GM21825 (cell line): ENCODE measurements around the gene ZNRF3.
"Not testable (repeated sequence)": the region's sequence is repeated elsewhere in the genome, so short reads cannot be mapped to it uniquely, and the experiment has no call there.

Experiments
- ATAC-seq: cut with Tn5 transposase; IDR thresholded peaks from one replicate; pipeline ENCODE4 v1.9.1; 2021; ENCODE audit warnings: mild to moderate bottlenecking, moderate library complexity; ENCODE audit not compliant: unreplicated experiment

Gene ZNRF3

GRCh38 chr22:29029202-29030000 lies 146.0 kb downstream of the ZNRF3 start:
- ATAC-seq, result no peak

- ATAC-seq, result no peak
Measured at GRCh38 chr22:29030016-29030617, 146.7 kb downstream of the ZNRF3 start.

- no peak for ATAC-seq
Measured at GRCh38 chr22:29030618-29031226, 147.3 kb downstream of the ZNRF3 start.

DNA sequence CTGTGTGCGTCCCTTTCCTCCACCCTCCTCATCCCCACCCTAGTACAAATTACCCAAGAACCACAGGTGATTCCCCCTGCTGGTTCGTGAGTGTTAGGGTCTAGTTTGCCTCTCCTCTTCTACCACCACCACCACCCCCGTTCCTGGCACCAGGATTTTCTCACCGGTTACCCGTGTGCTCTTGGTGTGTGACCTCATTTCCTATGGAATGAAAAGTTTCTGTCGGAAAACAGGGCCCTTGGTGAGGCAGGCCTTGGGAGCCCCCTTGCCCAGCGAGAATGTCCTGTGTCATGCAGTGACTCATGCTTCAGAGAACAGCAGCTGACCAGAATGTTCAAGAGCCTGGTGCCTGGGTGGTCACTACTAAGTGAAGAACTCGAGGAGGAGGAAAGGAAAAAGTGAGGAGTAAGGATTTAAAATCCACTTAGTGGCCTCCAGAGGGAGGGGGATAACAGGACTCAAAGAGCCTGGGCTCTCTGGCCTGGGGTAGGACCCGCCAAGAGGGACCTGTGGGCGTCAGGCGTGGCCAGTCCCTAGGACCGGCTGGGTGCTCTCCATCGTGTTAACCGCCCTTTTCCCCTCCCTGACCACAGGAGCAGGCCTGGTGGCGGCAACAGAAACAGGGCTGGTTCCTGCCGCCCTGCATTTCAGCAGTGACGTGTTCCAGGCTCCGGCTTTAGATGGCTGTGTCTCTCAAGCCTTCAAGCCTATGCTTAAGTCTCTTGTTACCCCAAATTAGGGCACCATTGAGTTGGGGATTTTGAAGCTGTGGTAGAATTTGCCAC lies 148.0 kb downstream of the ZNRF3 start:
- no peak for ATAC-seq

- no peak for ATAC-seq
Measured at GRCh38 chr22:29032014-29032475, 148.7 kb downstream of the ZNRF3 start.

- ATAC-seq, result no peak
Measured at GRCh38 chr22:29032584-29032983, 149.2 kb downstream of the ZNRF3 start.

DNA sequence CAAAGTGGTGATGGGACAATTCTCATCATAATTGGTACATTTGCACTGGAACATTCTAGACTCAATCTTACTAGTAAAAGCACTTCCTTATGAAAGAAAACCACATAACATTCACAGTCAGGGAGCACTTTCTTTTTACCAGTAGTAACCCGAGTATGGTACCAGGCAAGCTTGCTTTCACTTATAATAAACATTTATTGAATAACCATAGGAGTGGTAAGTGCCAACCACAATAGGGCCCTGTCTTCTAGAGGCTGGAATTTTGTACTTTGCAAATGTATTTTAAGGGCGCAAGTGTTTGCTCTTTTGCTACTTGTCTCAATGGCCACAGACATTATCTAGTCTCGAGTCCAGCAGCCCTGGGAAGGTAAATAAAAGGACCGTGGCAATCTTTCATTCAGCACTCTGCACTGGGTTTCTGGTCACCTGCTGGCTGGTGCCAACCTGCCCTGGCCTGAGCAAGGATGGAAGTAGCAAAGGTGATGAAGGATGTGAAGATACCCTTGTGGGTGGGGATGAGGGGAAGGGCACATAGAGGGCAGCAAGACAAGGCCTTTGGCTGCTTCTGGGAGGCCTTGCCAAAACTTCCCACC lies 154.1 kb downstream of the ZNRF3 start:
- no peak for ATAC-seq

GRCh38 chr22:29039148-29039547 lies 155.8 kb downstream of the ZNRF3 start:
- ATAC-seq, result no peak

GRCh38 chr22:29039684-29040083 lies 156.3 kb downstream of the ZNRF3 start:
- ATAC-seq, result not testable (repeated sequence)

DNA sequence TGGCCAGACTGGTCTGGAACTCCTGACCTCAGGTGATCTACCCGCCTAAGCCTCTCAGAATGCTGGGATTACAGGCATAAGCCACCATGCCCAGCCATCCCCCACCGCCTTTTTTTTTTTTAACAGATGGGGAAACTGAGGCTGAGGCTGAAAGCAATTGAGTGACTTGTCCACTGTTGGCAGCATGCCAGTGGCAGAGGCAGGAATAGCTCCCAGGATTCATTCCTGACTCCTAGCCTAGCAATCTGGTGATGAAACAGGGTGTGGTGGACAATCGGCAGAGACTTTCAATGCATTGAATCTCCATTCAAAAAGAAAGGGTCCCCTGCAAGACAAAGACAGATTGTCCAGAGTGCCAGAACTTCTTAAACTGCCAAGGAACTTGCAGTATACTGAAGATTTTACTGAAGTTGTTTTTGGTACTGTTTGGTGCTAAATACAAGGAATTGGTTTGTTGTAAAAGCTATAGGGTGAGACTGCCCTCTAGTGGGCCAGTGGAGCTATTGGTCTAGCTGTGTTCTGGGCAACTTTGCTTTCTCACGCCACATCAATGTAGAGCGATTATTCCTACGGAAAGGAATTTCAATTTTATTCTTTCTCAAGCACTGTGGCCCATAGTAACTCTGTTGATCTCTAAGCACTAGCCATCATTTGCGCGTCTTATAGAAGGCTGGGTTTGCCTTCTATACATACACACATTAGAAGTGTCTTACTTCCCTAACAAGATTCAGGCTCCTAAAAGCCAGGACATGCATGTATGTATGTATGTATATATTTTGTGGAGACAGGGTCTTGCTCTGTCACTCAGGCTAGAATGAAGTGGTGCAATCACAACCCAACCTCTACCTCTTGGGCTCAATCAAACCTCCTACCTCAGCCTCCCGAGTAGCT lies 157.3 kb downstream of the ZNRF3 start:
- no peak for ATAC-seq

GRCh38 chr22:29041408-29041807 lies 158.0 kb downstream of the ZNRF3 start:
- no peak for ATAC-seq

- ATAC-seq, result no peak
Measured at GRCh38 chr22:29043906-29044575, 160.7 kb downstream of the ZNRF3 start.

GRCh38 chr22:29044657-29045176 lies 161.3 kb downstream of the ZNRF3 start:
- no peak for ATAC-seq

- ATAC-seq, result no peak
Measured at GRCh38 chr22:29048822-29049654, 165.7 kb downstream of the ZNRF3 start.

GRCh38 chr22:29049655-29050263 lies 166.4 kb downstream of the ZNRF3 start:
- ATAC-seq, result no peak

- no peak for ATAC-seq
Measured at GRCh38 chr22:29050457-29050856, 167.1 kb downstream of the ZNRF3 start.

- ATAC-seq, result no peak
Measured at GRCh38 chr22:29053048-29053702, 169.8 kb downstream of the ZNRF3 start.
